ENCODE measurements around the gene VPS26B.

The VPS26B gene

GRCh38 chr11:134293119-134294113 lies 68.9 kb downstream of the VPS26B start:
- TF ChIP-seq CTCF (IDR thresholded peaks at IDR 0.05; ENCODE audit: control insufficient read depth, insufficient read depth, low read depth, low read length, missing control alignments): no peak
- no peak for DNase-seq (ENCODE audit: low read depth)
- H3K4me3 ChIP-seq (ENCODE audit: control insufficient read depth, low read depth, low read length): no peak overlapping the region

GRCh38 chr11:134294664-134295063 lies 70.2 kb downstream of the VPS26B start:
- no peak for DNase-seq (ENCODE audit: low read depth)
- no peak for TF ChIP-seq CTCF (IDR thresholded peaks at IDR 0.05; ENCODE audit: control insufficient read depth, insufficient read depth, low read depth, low read length, missing control alignments)
- no peak overlapping the region for H3K4me3 ChIP-seq (ENCODE audit: control insufficient read depth, low read depth, low read length)

Measured in AG09309 (cell line).